ENCODE results near the gene KYNU.
"Not testable (repeated sequence)": the region's sequence is repeated elsewhere in the genome, so short reads cannot be mapped to it uniquely, and the experiment has no call there.

KYNU gene

DNA sequence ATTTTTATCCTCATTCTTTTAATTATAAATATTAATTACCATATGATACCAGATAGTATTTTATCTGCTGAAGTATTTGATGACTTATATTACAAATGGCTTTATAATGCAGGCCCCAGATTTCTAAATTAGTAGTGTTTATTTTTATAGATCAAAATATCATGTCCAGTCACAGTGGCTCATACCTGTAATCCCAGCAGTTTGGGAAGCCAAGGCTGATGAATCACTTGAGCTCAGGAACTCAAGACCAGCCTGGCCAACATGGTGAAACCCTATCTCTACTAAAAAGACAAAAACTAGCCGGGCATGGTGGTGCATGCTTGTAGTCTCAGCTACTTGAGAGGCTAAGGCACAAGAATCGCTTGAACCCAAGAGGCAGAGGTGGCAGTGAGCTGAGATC lies 151.7 kb downstream of the KYNU start:
- H2AFZ ChIP-seq (ENCODE audit: low read depth), result no peak overlapping the region
- H3K4me3 ChIP-seq (IDR thresholded peaks at IDR 0.05; ENCODE audit: insufficient read depth, low read depth, low read length), result no peak overlapping the region
- H3K4me1 ChIP-seq (ENCODE audit: low read depth, poor library complexity, severe bottlenecking), result no peaks in the 10 kb centered on the region
- no peak overlapping the region for H3K4me2 ChIP-seq
- H4K20me1 ChIP-seq (ENCODE audit: insufficient read depth), result no peaks in the 10 kb centered on the region
- TF ChIP-seq, protein P1, sequence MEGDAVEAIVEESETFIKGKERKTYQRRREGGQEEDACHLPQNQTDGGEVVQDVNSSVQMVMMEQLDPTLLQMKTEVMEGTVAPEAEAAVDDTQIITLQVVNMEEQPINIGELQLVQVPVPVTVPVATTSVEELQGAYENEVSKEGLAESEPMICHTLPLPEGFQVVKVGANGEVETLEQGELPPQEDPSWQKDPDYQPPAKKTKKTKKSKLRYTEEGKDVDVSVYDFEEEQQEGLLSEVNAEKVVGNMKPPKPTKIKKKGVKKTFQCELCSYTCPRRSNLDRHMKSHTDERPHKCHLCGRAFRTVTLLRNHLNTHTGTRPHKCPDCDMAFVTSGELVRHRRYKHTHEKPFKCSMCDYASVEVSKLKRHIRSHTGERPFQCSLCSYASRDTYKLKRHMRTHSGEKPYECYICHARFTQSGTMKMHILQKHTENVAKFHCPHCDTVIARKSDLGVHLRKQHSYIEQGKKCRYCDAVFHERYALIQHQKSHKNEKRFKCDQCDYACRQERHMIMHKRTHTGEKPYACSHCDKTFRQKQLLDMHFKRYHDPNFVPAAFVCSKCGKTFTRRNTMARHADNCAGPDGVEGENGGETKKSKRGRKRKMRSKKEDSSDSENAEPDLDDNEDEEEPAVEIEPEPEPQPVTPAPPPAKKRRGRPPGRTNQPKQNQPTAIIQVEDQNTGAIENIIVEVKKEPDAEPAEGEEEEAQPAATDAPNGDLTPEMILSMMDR (conservative IDR thresholded peaks at IDR 0.05; ENCODE audit: low read depth, low read length), result no peak
- H3K27ac ChIP-seq, result no peak overlapping the region
- H3K27me3 ChIP-seq (ENCODE audit: insufficient read depth, low read depth), result no peaks in the 10 kb centered on the region
- H3K9ac ChIP-seq, result no peak overlapping the region
- no peaks in the 10 kb centered on the region for H3K79me2 ChIP-seq (ENCODE audit: insufficient read depth, low read depth)
- H3K36me3 ChIP-seq (ENCODE audit: insufficient read depth), result no peaks in the 10 kb centered on the region

DNA sequence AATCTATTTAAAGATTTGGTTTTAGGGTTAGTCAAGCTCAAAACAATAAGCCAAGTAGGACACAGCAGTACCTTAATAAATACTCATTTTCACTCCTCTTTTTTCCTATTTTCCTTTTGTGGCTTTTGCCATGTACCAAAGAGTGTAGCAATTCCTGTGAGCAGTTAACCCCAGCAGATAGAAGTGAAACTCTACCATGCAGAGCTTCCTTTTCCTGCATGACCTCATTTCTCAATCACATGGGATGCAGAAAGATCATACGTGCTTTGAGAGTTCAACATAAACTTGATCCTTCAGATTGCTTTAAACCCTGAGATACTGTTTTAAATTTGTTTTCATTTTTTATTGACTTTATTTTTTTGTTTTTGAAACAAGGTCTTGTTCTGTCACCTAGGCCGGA lies 152.7 kb downstream of the KYNU start:
- Histone ChIP-seq H3K27ac (no peak overlapping the region), H3K4me1 (ENCODE audit: low read depth, poor library complexity, severe bottlenecking) (no peaks in the 10 kb centered on the region), H3K36me3 (ENCODE audit: insufficient read depth) (no peaks in the 10 kb centered on the region), H3K79me2 (ENCODE audit: insufficient read depth, low read depth) (no peaks in the 10 kb centered on the region), H3K4me2 (no peak overlapping the region), H3K4me3 (IDR thresholded peaks at IDR 0.05; ENCODE audit: insufficient read depth, low read depth, low read length) (no peak overlapping the region), H2AFZ (ENCODE audit: low read depth) (no peak overlapping the region), H3K9ac (no peak overlapping the region), H3K27me3 (ENCODE audit: insufficient read depth, low read depth) (no peaks in the 10 kb centered on the region), H4K20me1 (ENCODE audit: insufficient read depth) (no peaks in the 10 kb centered on the region)
- TF ChIP-seq, protein P1 (conservative IDR thresholded peaks at IDR 0.05; ENCODE audit: low read depth, low read length), result no peak

DNA sequence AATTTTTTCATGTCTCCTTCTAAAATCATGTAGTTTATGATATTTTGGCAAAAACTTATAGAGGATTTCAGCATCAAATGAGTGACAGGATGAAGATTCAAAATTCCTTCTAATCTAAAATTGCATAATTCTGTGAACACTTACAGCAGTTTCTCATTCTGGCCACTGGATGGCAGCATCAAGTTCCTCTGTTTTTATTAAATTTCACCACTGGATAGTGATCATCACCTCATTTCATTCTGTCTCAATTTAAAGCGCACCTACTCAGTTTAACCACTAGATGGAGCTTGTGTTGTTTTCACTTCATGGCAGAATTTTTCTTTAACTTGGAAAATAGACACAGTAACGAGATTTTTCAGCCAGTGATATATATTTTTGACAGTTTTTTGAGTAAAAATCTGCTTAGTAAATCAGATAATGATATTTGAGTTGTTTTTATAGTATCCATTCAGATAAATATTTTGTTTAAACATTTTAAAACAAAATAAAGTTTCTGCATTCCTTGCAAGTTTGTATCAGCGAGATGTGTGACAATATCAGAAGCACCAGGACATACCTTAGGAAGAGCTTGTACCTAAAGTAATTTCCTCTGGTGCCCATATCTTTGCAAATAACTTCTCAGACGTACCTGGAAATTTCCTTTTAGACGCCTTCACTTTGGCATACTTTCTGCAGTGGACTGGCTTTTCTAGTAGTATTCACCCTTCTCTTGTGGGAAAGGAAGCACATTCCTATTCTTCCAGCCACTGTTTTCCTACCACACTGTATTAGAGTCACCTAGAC lies 157.0 kb downstream of the KYNU start:
- no peaks in the 10 kb centered on the region for H3K27me3 ChIP-seq (ENCODE audit: insufficient read depth, low read depth)
- H2AFZ ChIP-seq (ENCODE audit: low read depth), result no peak overlapping the region
- H4K20me1 ChIP-seq (ENCODE audit: insufficient read depth), result no peaks in the 10 kb centered on the region

DNA sequence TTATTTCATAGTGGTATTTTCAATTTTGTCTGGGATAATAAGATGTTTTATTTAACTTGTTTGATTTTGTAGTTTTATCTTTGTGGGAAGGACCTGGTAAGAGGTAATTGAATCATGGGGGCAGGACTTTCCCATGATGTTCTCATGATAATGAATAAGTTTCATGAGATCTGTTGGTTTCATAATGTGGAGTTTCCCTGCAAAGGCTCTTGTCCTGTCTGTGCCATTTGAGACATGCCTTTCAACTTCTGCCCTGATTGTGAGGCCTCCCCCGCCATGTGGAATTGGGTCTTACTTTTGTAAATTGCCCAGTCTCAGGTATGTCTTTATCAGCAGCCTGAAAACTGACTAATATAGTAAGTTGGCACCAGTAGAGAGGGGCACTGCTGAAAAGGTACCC lies 174.0 kb downstream of the KYNU start:
- Histone ChIP-seq H3K9ac (no peak overlapping the region), H2AFZ (ENCODE audit: low read depth) (no peak overlapping the region), H3K27ac (no peak overlapping the region), H3K27me3 (ENCODE audit: insufficient read depth, low read depth) (no peaks in the 10 kb centered on the region), H3K79me2 (ENCODE audit: insufficient read depth, low read depth) (no peaks in the 10 kb centered on the region), H3K4me1 (ENCODE audit: low read depth, poor library complexity, severe bottlenecking) (no peaks in the 10 kb centered on the region), H3K36me3 (ENCODE audit: insufficient read depth) (no peaks in the 10 kb centered on the region), H4K20me1 (ENCODE audit: insufficient read depth) (no peaks in the 10 kb centered on the region), H3K4me3 (IDR thresholded peaks at IDR 0.05; ENCODE audit: insufficient read depth, low read depth, low read length) (no peak overlapping the region), H3K4me2 (no peak overlapping the region)
- TF ChIP-seq, protein P1 (conservative IDR thresholded peaks at IDR 0.05; ENCODE audit: low read depth, low read length), result no peak

More for the DNA sequence above, 157.0 kb downstream of the KYNU start:
- H3K27ac ChIP-seq, result no peak overlapping the region
- no peaks in the 10 kb centered on the region for H3K4me1 ChIP-seq (ENCODE audit: low read depth, poor library complexity, severe bottlenecking)
- no peak overlapping the region for H3K9ac ChIP-seq
- no peaks in the 10 kb centered on the region for H3K36me3 ChIP-seq (ENCODE audit: insufficient read depth)
- H3K4me3 ChIP-seq (IDR thresholded peaks at IDR 0.05; ENCODE audit: insufficient read depth, low read depth, low read length), result no peak overlapping the region
- no peaks in the 10 kb centered on the region for H3K79me2 ChIP-seq (ENCODE audit: insufficient read depth, low read depth)
- no peak overlapping the region for H3K4me2 ChIP-seq
- TF ChIP-seq, protein P1 (conservative IDR thresholded peaks at IDR 0.05; ENCODE audit: low read depth, low read length), result peak; percentile 79

DNA sequence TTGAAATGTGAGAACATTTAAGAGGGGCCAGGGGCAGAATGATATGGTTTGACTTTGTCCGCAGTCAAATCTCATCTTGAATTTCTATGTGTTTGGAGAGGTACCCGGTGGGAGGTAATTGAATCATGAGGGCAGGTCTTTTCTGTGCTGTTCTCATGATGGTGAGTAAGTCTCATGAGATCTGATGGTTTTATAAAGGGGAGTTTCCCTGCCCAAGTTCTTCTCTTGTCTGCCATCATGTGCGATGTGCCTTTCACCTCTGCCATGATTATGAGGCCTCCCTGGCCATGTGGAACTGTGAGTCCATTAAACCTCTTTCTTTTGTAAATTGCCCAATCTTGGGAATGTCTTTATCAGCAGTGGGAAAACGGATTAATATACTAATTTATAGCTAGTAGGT lies 176.0 kb downstream of the KYNU start:
- H3K9ac ChIP-seq; H3K27me3 ChIP-seq (ENCODE audit: insufficient read depth, low read depth); H2AFZ ChIP-seq (ENCODE audit: low read depth); H3K27ac ChIP-seq; H3K4me1 ChIP-seq (ENCODE audit: low read depth, poor library complexity, severe bottlenecking); H3K4me2 ChIP-seq; H3K79me2 ChIP-seq (ENCODE audit: insufficient read depth, low read depth); H3K36me3 ChIP-seq (ENCODE audit: insufficient read depth); H4K20me1 ChIP-seq (ENCODE audit: insufficient read depth); H3K4me3 ChIP-seq (IDR thresholded peaks at IDR 0.05; ENCODE audit: insufficient read depth, low read depth, low read length): not testable (repeated sequence)

Data from KMS-11 (cell line).